ENCODE measurements around the gene ZFYVE21.
A peak's percentile ranks its signal among the peaks of the same experiment; 100 is the strongest.

Gene ZFYVE21

DNA sequence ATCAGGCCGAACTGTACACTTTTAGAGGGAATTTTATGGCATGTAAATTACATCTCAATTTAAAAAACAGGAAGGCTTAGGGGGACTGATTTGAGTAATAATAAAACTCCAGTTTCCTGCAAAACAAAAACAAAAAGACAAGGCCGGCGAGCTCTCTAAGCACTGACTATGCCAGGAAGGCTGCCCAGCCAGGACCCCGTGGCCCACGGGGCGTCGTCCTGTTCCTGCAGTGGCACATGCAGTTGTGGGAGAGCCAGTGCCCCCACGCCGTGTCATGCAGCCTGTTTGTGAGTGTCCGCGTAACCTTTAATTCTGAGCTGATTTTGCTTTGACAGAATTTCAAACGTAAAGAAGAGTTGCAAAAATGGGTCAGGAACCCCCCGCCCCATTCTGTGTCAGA is 10.9 kb upstream of the ZFYVE21 start:
- CTCF ChIA-PET, result no interaction called here
- peak overlapping the region; percentile 99 for H3K27ac ChIP-seq
- TF ChIP-seq, protein P1, sequence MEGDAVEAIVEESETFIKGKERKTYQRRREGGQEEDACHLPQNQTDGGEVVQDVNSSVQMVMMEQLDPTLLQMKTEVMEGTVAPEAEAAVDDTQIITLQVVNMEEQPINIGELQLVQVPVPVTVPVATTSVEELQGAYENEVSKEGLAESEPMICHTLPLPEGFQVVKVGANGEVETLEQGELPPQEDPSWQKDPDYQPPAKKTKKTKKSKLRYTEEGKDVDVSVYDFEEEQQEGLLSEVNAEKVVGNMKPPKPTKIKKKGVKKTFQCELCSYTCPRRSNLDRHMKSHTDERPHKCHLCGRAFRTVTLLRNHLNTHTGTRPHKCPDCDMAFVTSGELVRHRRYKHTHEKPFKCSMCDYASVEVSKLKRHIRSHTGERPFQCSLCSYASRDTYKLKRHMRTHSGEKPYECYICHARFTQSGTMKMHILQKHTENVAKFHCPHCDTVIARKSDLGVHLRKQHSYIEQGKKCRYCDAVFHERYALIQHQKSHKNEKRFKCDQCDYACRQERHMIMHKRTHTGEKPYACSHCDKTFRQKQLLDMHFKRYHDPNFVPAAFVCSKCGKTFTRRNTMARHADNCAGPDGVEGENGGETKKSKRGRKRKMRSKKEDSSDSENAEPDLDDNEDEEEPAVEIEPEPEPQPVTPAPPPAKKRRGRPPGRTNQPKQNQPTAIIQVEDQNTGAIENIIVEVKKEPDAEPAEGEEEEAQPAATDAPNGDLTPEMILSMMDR (conservative IDR thresholded peaks at IDR 0.05; ENCODE audit: low read depth), result no peak
- DNase-seq (ENCODE audit: low spot score), result no peak
- POLR2A ChIA-PET (ENCODE audit: low non-redundant PET), result no interaction called here

DNA sequence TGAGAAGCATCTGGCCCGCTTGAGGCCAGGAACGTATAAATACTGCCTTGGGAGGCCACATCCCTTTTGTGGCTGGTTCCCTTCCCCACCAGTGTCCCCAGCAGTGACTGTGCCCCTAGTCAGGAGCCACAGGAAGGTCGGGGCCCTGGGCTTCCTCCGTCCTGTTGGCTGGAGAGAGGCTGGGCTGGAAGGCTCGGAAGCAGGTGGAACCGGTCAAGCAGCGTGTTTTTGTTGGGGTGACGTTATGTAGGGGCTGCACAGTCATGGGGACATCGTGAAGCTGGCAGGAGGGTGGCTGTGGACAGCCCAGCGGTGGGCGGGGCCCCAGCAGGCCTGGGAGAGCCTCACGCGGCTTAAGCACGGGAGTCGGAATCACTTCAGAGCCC is 10.5 kb upstream of the ZFYVE21 start:
- CTCF ChIA-PET, result no interaction called here

DNA sequence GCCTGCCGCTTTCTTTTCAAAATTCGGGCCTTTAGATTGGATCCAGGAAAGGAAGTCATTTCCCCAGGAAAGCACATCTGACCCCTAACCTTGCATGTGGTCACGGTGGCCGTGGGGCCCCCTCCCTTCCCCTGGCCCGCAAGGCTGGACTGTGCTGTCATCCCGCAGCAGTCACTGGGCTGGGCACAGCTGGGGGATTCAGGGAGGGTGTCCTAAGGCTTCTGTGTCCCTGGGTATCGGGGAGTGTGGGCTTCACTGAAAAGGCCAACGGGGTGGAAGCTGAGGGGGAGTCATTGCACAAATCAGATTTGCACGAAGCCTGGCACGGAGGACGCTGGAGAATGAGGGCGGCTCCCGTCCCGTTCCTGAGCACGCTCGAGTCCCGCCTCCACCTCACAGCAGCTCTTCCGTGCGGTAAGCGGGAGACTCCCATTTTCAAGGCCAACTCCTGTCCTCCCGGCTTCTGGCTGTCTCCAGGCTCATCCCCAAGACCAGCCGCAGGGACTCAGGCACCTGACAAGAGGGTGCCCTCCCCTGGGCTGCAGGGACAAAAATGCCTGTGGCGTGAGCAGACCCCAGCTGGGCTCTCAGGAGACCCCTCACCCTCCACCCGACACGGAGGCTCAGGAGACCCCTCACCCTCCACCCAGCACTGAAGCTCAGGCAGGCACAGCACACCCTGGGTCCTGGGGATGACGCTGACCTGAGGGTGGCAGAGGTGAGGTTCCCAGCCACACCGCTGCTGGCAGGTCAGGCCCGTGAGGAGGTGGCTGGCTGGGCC is 9.9 kb upstream of the ZFYVE21 start:
- H3K27ac ChIP-seq, result peak overlapping the region; percentile 99
- no peak for DNase-seq (ENCODE audit: low spot score)
- ChIA-PET CTCF (interaction anchor here (1.1 kb wide), 1 partner anchor 12 kb away, joined by 5 read pairs; no protein-coding TSS in a partner anchor), POLR2A (ENCODE audit: low non-redundant PET) (no interaction called here)
- TF ChIP-seq, protein P1 (conservative IDR thresholded peaks at IDR 0.05; ENCODE audit: low read depth), result no peak

More for the DNA sequence above, 10.5 kb upstream of the ZFYVE21 start:
- TF ChIP-seq, protein P1 (conservative IDR thresholded peaks at IDR 0.05; ENCODE audit: low read depth), result no peak
- DNase-seq (ENCODE audit: low spot score), result no peak
- peak overlapping the region; percentile 99 for H3K27ac ChIP-seq
- POLR2A ChIA-PET (ENCODE audit: low non-redundant PET), result no interaction called here

DNA sequence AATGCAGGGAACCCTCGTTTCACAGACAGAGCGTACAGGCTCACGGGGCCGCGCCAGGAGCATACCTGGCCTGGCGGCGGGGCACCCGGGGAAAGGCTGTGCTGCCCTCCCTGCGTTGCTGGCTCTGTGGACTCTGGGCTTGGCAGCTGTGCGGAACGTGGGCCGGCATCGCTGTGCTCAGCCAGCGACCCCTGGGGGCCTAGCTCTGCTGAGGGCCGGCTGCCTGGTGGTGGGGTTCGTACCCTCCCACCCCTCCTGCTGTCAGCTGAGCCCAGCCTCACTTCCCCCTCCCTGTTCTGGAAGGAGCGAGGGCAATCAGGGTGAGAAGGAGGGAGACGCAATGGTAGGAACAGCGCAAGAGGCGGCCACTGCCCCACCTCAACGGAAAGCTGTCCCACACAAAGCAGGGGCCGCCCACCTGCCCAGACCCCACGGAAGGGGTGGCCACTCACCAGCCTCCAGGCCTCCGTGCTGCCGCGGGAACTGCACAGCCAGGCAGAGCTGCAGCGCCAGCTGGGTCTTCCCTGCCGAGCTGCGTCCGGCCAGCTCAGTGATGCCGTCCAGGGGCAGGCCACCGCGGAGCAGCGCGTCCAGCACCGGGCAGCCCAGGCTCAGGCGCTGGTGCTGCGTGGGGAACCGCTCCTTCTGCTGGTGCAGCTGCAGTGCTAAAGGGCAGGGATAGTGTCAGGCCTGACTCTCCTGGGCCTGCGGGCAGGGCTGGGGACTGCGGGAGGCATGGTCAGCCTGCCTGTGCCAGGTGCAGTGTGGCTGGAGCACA is 8.9 kb upstream of the ZFYVE21 start:
- peak overlapping the region; percentile 99 for H3K27ac ChIP-seq
- DNase-seq (ENCODE audit: low spot score), result no peak
- ChIA-PET CTCF (interaction anchor here (0.6 to 1.1 kb wide), 2 partner anchors 13 to 19 kb away, joined by 3 to 5 read pairs; no protein-coding TSS in a partner anchor), POLR2A (ENCODE audit: low non-redundant PET) (no interaction called here)
- TF ChIP-seq, protein P1 (conservative IDR thresholded peaks at IDR 0.05; ENCODE audit: low read depth), result no peak

DNA sequence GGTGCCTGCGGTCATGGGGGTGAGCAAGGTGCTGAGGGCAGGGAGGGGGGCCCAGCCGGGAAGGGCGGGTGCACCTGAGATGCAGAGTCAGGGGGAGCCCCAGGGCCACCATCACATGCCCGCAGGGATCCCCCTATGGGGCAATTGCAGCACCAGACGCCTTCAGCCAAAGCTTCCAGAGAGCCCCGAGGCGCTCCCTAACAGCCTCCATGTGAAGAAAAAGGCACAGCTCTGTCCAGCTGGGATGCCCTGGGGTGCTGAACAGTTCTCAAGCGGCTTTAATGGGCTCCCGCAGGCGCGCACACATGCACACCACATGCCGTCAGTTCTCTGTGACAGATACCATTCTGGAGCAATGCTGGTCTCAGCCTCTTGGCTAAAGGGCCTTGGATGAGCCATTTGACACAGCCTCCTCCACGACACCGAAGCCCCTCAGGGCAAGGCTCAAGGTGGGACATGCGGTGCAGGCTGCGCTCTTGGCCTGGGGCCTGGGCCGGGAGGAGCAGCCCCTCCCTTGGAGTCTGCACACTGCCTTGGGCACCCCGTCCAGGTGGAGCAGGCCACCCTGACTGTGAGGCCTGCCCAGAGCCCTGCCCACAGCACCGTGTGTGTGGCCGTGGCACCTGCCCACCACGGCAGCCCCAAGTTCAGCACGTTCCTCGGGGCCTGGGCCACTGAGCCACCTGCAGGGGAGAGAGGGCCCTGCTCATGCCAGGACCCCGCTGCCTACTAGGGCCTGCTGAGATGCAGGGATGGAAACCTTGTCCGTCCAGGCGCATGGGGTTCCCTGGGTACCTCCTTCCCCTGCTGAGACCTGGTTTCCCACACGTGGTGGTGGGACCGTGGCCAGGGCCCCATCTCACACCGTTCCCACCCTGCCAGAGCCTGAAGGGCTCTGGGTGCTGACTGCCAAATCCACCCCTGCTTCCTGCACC is 8.0 kb upstream of the ZFYVE21 start:
- ChIA-PET POLR2A (ENCODE audit: low non-redundant PET) (no interaction called here), CTCF (no interaction called here)

More for the DNA sequence above, 8.0 kb upstream of the ZFYVE21 start:
- peak overlapping the region; percentile 99 for H3K27ac ChIP-seq
- TF ChIP-seq, protein P1 (conservative IDR thresholded peaks at IDR 0.05; ENCODE audit: low read depth), result no peak
- DNase-seq (ENCODE audit: low spot score), result no peak
